A673 (cell line): ENCODE measurements around the gene LAMA3.

Source experiments
- CTCF ChIP-seq: fragments of 300-800, 200-600 bp; sonication (generic); conservative IDR thresholded peaks from 2 replicates; pipeline ENCODE4 v1.5.1; 2017; ENCODE audit warnings: low read depth, mild to moderate bottlenecking, antibody characterized with exemption, low read length, moderate library complexity, mixed read lengths
- EZH2 ChIP-seq: fragments of 200-600 bp; sonication (generic); IDR thresholded peaks from 2 replicates; pipeline ENCODE4 v1.6.1; 2017; ENCODE audit warnings: borderline replicate concordance, low read depth, mild to moderate bottlenecking, mixed read lengths, antibody characterized with exemption, low read length; ENCODE audit not compliant: poor library complexity, severe bottlenecking

- TF ChIP-seq CTCF, result peak; percentile 65
- TF ChIP-seq EZH2, result no peak
Measured at GRCh38 chr18:23812546-23813440, 123.5 kb downstream of the LAMA3 start.
